Measurements from ENCODE around the gene KAT6B. TPM values are rescaled to one million over a fixed set of nuclear protein-coding genes. Genes with fewer than 3 reads are reported as not detected.

The KAT6B gene
- total and polyA plus RNA-seq, 2 of the 8 experiments (the other 6 are each of a cell fraction or from before 2014, with no cell fraction given), result 7.3 to 30.8 TPM

- TF ChIP-seq SIX5 (IDR thresholded peaks at IDR 0.05; ENCODE audit: low read depth, low read length), result no peak
- no peak for TF ChIP-seq POLR2AphosphoS5 (IDR thresholded peaks at IDR 0.05; ENCODE audit: low read depth, low read length)
- TF ChIP-seq POU5F1 (IDR thresholded peaks at IDR 0.05; ENCODE audit: low read depth, low read length), result no peak
These were observed 193.8 kb downstream of the KAT6B start (continued) for GRCh38 chr10:75020168-75020567.

All from H1 (cell line).